Measurements from ENCODE around the gene INPP4A. TPM values are rescaled to one million over a fixed set of nuclear protein-coding genes. Genes with fewer than 3 reads are reported as not detected.

Gene INPP4A
- polyA plus RNA-seq, 2 of the 4 experiments (the other 2 are of a cell fraction) = 9.4 to 16.0 TPM

DNA sequence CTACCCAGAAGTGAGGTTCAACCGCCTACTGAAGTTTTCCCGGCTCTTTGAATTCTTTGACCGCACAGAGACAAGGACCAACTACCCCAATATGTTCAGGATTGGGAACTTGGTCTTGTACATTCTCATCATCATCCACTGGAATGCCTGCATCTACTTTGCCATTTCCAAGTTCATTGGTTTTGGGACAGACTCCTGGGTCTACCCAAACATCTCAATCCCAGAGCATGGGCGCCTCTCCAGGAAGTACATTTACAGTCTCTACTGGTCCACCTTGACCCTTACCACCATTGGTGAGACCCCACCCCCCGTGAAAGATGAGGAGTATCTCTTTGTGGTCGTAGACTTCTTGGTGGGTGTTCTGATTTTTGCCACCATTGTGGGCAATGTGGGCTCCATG is 48.7 kb upstream of the INPP4A start:
- FAIRE-seq (no peak), DNase-seq (ENCODE audit: low read depth in 1 of 2, low spot score in 1 of 2) (no peak), ATAC-seq (no peak)
- Histone ChIP-seq H3K27ac (no peak overlapping the region), H3K4me2 (no peak overlapping the region), H3K4me1 (no peaks in the 10 kb centered on the region), H3K4me3 (no peak overlapping the region), H3K9me3 (no peaks in the 10 kb centered on the region)
- POLR2A ChIA-PET = no interaction called here
- 20% methylated on average over 5 of the region's 6 CpGs for WGBS (ENCODE audit: missing lambda C conversion rate)
- TF ChIP-seq CHD4 (IDR thresholded peaks at IDR 0.05; ENCODE audit: borderline replicate concordance) = no peak
- TF ChIP-seq GATA3 (IDR thresholded peaks at IDR 0.05; ENCODE audit: borderline replicate concordance) = no peak
- TF ChIP-seq NPAS2 (CRISPR knock-in tag; IDR thresholded peaks at IDR 0.05; ENCODE audit: borderline replicate concordance) = no peak
- TF ChIP-seq EHMT2 (IDR thresholded peaks at IDR 0.05; ENCODE audit: low read depth) = no peak
- no peak for TF ChIP-seq FOSL2 (IDR thresholded peaks at IDR 0.05)
- no peak for TF ChIP-seq FOSL2 (CRISPR knock-in tag; IDR thresholded peaks at IDR 0.05)
- TF ChIP-seq HOXA7 (CRISPR knock-in tag; IDR thresholded peaks at IDR 0.05) = no peak
- TF ChIP-seq, protein P1, sequence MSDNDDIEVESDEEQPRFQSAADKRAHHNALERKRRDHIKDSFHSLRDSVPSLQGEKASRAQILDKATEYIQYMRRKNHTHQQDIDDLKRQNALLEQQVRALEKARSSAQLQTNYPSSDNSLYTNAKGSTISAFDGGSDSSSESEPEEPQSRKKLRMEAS (IDR thresholded peaks at IDR 0.05) = no peak
- TF ChIP-seq ZC3H11A (IDR thresholded peaks at IDR 0.05) = no peak
- TF ChIP-seq, protein P2, sequence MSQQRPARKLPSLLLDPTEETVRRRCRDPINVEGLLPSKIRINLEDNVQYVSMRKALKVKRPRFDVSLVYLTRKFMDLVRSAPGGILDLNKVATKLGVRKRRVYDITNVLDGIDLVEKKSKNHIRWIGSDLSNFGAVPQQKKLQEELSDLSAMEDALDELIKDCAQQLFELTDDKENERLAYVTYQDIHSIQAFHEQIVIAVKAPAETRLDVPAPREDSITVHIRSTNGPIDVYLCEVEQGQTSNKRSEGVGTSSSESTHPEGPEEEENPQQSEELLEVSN (IDR thresholded peaks at IDR 0.05; ENCODE audit: borderline replicate concordance, low read depth) = no peak
- TF ChIP-seq JUNB (IDR thresholded peaks at IDR 0.05) = no peak
- no peak for TF ChIP-seq RFX5 (IDR thresholded peaks at IDR 0.05)
- no peak for TF ChIP-seq ZSCAN20 (CRISPR knock-in tag; IDR thresholded peaks at IDR 0.05)
- no peak for TF ChIP-seq MYC (IDR thresholded peaks at IDR 0.05; ENCODE audit: borderline replicate concordance, low read length)
- no peak for TF ChIP-seq CBX2 (IDR thresholded peaks at IDR 0.05; ENCODE audit: borderline replicate concordance, low read depth)
- TF ChIP-seq KDM1A (IDR thresholded peaks at IDR 0.05; ENCODE audit: low read depth) = no peak
- TF ChIP-seq HOXB13 (CRISPR knock-in tag; IDR thresholded peaks at IDR 0.05; ENCODE audit: low read depth) = no peak
- TF ChIP-seq NR3C1 (IDR thresholded peaks at IDR 0.05) = no peak
- TF ChIP-seq, protein P3, sequence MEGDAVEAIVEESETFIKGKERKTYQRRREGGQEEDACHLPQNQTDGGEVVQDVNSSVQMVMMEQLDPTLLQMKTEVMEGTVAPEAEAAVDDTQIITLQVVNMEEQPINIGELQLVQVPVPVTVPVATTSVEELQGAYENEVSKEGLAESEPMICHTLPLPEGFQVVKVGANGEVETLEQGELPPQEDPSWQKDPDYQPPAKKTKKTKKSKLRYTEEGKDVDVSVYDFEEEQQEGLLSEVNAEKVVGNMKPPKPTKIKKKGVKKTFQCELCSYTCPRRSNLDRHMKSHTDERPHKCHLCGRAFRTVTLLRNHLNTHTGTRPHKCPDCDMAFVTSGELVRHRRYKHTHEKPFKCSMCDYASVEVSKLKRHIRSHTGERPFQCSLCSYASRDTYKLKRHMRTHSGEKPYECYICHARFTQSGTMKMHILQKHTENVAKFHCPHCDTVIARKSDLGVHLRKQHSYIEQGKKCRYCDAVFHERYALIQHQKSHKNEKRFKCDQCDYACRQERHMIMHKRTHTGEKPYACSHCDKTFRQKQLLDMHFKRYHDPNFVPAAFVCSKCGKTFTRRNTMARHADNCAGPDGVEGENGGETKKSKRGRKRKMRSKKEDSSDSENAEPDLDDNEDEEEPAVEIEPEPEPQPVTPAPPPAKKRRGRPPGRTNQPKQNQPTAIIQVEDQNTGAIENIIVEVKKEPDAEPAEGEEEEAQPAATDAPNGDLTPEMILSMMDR (IDR thresholded peaks at IDR 0.05) = no peak
- CTCF ChIA-PET = no interaction called here

DNA sequence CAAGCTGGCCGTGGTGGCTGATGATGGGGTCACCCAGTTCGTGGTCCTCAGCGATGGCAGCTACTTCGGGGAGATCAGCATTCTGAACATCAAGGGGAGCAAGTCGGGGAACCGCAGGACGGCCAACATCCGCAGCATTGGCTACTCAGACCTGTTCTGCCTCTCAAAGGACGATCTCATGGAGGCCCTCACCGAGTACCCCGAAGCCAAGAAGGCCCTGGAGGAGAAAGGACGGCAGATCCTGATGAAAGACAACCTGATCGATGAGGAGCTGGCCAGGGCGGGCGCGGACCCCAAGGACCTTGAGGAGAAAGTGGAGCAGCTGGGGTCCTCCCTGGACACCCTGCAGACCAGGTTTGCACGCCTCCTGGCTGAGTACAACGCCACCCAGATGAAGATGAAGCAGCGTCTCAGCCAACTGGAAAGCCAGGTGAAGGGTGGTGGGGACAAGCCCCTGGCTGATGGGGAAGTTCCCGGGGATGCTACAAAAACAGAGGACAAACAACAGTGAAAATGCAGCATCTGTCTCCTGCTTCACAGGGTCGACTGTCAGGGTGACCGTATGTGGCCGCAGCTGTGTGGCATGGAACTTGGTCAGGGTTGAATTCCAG is 47.8 kb upstream of the INPP4A start:
- FAIRE-seq (no peak), ATAC-seq (no peak), DNase-seq (ENCODE audit: low read depth in 1 of 2, low spot score in 1 of 2) (no peak)
- Histone ChIP-seq H3K4me3 (no peak overlapping the region), H3K27ac (no peak overlapping the region), H3K4me1 (no peaks in the 10 kb centered on the region), H3K9me3 (no peaks in the 10 kb centered on the region), H3K4me2 (no peak overlapping the region)
- CTCF ChIA-PET = interaction anchor here (0.5 to 3.1 kb wide), 3 partner anchors 11 to 456 kb away, joined by 3 to 12 read pairs (median 11); no protein-coding TSS in a partner anchor
- TF ChIP-seq CHD2 (IDR thresholded peaks at IDR 0.05; ENCODE audit: low read length, partially characterized antibody) (no peak), FOXS1 (CRISPR knock-in tag; IDR thresholded peaks at IDR 0.05) (no peak), KDM5A (IDR thresholded peaks at IDR 0.05) (no peak), TP53 (CRISPR knock-in tag; IDR thresholded peaks at IDR 0.05) (no peak), MYC (IDR thresholded peaks at IDR 0.05; ENCODE audit: borderline replicate concordance, low read length) (no peak)
- TF ChIP-seq, protein P4, sequence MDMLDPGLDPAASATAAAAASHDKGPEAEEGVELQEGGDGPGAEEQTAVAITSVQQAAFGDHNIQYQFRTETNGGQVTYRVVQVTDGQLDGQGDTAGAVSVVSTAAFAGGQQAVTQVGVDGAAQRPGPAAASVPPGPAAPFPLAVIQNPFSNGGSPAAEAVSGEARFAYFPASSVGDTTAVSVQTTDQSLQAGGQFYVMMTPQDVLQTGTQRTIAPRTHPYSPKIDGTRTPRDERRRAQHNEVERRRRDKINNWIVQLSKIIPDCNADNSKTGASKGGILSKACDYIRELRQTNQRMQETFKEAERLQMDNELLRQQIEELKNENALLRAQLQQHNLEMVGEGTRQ (IDR thresholded peaks at IDR 0.05) = no peak
- WGBS (ENCODE audit: missing lambda C conversion rate) = 41% methylated on average over 23 of the region's 23 CpGs
- POLR2A ChIA-PET = no interaction called here
